Effector CD8-positive, alpha-beta T cell (primary cell): ENCODE results near the gene CHD3.
"Not testable (repeated sequence)": the region's sequence is repeated elsewhere in the genome, so short reads cannot be mapped to it uniquely, and the experiment has no call there.

Source experiments
- DNase-seq: peaks from one replicate; lab custom pipeline; 2025; lab: John Stamatoyannopoulos, UW

The CHD3 gene

GRCh38 chr17:7931709-7932482, 43.3 kb downstream of the CHD3 start, which contains the start of the genes CNTROB and TRAPPC1:
CNTROB (plus strand) TSS chr17:7932206; CDS start chr17:7933080, 874 bp downstream.
TRAPPC1 (minus strand) TSS chr17:7931946; CDS start chr17:7931829, 117 bp downstream.
- peak; percentile 99 for DNase-seq

GRCh38 chr17:7932483-7932891, 43.9 kb downstream of the CHD3 start:
- peak; percentile 20 for DNase-seq

GRCh38 chr17:7932949-7933348, 44.4 kb downstream of the CHD3 start:
- no peak for DNase-seq

GRCh38 chr17:7935859-7936258, 47.3 kb downstream of the CHD3 start:
- DNase-seq, result no peak

- no peak for DNase-seq
Measured at GRCh38 chr17:7940034-7940433, 51.4 kb downstream of the CHD3 start.

- DNase-seq, result no peak
Measured at GRCh38 chr17:7940743-7941142, 52.2 kb downstream of the CHD3 start.

GRCh38 chr17:7943291-7943690, 54.7 kb downstream of the CHD3 start:
- DNase-seq, result no peak

- DNase-seq, result no peak
Measured at GRCh38 chr17:7944326-7944725, 55.7 kb downstream of the CHD3 start.

- DNase-seq, result no peak
Measured at GRCh38 chr17:7945651-7946050, 57.1 kb downstream of the CHD3 start.

- no peak for DNase-seq
Measured at GRCh38 chr17:7946441-7946840, 57.9 kb downstream of the CHD3 start.

GRCh38 chr17:7947651-7948050, 59.1 kb downstream of the CHD3 start:
- DNase-seq, result no peak

- DNase-seq, result no peak
Measured at GRCh38 chr17:7950578-7950977, 62.0 kb downstream of the CHD3 start.

- DNase-seq, result no peak
Measured at GRCh38 chr17:7951143-7951792, 62.7 kb downstream of the CHD3 start.

GRCh38 chr17:7953266-7953665, 64.7 kb downstream of the CHD3 start:
- not testable (repeated sequence) for DNase-seq

GRCh38 chr17:7955414-7956227, 67.0 kb downstream of the CHD3 start:
- no peak for DNase-seq

GRCh38 chr17:7956228-7956965, 67.8 kb downstream of the CHD3 start:
- DNase-seq, result no peak

GRCh38 chr17:7959503-7960253, 71.1 kb downstream of the CHD3 start:
- no peak for DNase-seq

- no peak for DNase-seq
Measured at GRCh38 chr17:7961421-7961820, 72.8 kb downstream of the CHD3 start.
